DMS 273 (cell line): ENCODE data around the gene SLC45A3.

Source experiments
- DNase-seq: peaks from one replicate; lab custom pipeline; 2025; ENCODE audit not compliant: unreplicated experiment; lab: John Stamatoyannopoulos, UW

Gene SLC45A3

DNA sequence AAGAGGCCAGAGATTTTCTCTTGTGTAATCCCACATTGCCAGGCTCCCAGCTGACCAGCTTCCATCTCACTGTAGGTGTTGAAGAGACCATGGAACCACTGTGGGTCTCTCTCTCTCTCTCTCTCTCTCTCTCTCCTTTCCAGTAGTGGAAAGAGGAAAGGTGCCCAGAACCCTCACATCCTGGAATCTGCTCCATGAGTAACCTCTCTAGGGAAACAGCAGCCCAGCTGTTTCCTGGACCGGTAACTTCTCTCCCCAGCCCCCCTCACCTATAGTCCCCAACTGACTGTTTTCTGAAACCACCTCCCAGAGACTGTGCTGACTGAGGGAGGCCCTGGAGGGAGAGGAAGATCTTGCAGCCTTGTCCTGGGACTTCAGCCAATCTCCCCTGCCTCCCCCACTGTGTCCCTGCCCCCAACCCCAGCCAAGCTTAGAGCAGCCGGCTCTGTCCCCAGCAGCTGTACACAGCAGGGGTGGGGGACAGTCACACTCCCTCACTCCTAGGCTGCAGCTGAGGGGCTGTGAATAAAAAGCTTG lies 20.6 kb upstream of the SLC45A3 start:
- peak; percentile 48 for DNase-seq

DNA sequence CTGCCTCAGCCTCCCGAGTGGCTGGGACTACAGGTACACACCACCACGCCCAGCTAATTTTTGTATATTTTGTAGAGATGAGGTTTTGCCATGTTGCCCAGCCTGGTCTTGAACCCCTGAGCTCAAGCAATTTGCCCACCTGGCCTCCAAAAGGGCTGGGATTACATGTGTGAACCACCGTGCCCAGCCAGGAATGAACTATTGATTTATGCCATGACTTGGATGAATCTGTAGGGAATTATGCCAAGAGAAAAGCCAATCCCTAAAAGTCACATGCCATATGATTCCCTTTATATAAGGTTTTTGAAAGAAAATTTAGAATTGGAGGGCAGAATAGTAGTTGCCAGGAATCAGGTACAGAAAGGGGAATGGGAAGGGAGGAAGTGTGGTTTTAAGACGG lies 19.1 kb upstream of the SLC45A3 start:
- DNase-seq = no peak

DNA sequence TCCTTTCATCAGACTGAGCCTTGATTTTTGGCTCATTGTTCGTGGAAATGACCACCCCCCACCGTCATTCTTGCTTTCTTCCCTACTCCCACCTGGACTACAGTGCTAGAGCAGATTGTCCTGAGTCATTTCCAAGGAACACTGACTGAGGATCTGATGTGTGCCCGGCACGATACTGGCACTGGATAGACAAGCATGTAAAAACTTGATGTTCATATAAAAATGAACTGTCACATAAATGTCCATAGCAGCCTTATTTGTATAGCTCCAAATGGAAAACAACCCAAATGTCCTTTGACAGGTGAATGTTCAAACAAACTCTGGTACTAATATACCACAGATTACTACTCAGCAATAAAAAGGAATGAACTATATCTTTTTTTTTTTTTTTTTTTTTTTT lies 18.6 kb upstream of the SLC45A3 start:
- DNase-seq = no peak

DNA sequence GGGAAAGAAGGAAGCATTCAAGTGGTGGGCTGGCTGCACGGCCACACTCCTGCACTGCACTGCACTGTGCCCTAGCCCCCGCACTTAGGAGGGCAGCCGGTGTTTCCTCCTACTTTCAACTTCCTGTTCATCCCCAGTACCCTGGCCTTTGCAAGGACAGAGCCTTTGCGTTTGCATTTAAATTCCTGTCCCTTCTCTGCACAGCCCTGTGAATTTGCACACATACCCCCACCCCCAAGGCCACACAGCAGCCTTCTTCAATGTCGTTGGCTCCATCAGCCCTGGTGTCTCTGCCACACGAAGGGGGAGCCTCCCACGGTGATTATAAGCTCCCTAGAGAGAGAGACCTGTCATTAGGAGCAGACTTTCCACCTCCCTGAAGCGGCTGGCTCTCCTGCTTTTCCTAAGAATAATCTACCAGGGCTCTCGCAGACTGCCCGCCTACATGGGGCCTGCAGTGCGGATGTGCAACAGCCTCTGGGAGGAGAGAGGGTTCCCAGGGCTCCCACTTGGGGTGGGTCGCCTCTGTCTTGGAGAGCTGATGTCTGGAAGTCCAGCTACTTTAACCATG lies 13.2 kb upstream of the SLC45A3 start:
- DNase-seq = no peak

DNA sequence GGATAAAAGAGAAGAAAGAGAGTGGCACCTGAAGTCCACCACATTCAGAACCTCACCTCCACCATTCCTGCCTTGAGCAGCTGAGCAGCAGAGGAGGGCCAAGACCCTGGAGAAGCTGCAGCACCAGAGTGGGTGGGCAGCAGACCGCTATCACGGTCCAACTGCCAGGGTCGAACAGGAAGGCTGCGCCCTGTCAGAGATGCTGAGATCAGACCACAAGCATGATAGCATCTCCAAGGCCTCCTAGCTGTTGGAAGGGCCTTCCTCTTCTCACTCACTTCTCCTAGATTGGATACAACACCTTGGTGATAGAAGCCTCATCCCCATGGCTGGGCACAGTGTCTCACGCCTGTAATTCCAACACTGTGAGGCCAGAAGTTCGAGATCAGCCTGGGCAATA lies 12.1 kb upstream of the SLC45A3 start:
- no peak for DNase-seq

DNA sequence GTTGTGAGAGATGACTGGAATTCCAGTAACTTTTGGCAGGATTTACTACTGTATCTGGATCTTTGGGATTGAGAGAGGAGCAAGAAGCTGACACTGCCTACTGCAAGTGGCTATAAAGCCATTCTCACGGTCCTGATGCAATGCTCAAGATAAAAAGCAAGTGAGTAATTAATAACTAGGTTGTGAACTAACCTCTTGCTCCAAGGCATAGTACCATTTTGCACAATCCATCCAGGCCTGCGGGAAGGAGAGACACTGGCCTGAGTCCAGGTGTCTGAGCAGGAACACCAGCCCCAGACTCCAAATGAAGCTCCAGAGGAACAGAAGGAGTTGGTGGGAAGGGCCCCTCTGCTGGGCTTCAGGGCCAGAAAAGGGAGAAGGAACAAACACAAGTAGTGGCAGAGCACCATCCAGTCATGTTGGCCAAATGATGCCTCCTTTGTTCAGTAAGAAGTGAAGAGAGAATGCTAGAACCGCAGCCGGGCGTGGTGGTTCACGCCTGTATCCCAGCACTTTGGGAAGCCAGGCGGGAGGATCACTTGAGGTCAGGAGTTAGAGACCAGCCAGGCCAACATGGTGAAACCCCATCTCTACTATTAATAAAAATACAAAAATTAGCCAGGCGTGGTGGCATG lies 9.9 kb upstream of the SLC45A3 start:
- DNase-seq = no peak

DNA sequence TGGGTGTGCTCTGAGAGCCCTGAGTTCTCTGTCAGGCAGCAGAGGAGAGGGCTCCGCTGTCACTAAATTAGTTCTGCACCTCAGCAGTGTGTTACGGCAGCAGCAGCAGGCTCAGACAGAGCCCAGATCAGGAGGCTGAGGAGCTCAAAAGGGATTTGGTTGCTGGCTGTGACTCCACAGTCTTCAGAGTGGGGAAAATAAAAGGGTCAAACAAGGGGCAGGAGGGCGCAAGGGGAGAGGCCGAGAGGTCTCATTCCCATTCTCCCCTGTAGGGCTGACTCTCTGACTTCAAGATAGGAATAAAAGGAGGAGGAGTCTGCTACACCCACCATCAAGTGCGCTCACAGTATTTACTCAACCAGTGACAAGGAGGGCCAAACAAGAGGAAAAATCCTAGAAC lies 9.2 kb upstream of the SLC45A3 start:
- DNase-seq = no peak

DNA sequence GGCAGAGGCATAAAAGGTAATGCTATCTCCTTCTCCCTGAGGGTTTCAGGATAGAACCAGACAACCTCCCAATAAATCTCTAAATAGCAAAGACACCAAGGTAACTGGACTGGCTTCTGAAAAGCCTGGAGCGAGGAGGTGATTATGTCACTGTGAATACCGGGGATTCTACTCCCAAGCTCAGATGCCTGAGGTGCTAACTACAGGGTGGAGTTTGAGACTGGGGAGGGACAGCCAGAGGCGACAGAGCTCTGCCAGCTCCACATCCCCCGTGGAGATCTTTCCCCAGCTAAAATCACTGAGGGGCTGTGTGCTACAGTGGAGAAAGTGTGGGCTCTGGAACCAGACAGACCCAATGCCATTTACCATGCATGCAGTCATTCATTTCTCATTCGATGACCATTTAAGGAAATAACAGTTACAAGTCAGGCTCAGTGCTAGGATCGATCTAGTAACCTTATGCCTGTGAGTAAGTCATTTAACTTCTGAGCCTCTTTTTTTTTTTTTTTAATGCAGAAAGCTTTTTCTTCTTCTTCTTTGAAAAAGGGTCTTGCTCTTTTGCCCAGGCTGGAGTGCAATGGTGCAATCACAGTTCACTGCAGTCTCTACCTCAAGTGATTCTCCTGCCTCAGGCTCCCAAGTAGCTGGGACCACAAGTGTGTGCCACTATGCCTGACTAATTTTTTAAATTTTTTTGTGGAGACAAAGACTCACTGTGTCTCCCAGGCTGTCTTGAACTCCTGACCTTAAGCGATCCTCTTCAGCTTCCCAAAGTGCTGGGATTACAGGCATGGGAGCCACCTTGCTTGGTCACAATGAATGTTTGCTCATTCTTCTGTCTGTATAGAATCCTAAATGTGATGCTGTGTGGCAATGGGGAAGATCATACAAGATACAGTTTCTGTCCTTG lies 8.1 kb upstream of the SLC45A3 start:
- no peak for DNase-seq

DNA sequence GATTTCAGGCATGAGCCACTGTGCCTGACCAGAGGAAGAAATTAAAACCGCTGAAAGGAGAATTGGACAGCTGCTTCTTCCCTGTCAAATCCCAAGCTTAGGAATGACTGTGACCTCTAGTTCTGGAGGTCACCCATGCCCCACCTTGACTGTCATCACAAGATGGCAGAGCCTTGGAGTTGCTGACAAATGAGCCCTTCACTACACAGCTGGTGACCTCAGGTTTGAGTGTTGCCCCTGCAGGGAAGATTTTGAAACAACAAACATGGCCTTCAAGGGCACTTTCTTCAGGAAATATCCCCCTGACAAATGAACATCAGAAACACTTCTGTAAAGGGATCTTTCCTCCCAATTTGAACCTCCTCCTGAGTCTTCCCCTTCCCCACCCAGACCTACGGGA lies 6.9 kb upstream of the SLC45A3 start:
- DNase-seq = no peak

DNA sequence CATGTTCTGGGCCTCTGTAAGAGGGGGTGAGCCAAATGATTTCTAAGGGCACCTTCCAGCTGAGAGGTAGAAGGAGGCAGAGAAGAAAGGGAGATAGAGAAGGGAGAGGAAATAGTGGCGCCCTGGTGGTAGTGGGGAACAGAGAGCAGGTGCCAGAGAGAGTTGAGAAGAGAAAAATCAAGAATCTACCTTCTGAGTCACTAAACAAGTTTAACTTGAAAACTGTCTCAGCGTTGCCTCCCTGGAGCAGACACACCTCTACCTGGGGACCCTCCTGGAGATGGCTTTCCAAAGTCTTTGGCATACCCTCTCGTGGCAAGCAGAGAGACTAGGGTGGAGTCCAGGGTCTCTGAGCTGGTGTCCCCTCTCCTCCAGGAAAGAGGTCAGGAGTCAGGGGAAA lies 1.1 kb upstream of the SLC45A3 start:
- DNase-seq = no peak

DNA sequence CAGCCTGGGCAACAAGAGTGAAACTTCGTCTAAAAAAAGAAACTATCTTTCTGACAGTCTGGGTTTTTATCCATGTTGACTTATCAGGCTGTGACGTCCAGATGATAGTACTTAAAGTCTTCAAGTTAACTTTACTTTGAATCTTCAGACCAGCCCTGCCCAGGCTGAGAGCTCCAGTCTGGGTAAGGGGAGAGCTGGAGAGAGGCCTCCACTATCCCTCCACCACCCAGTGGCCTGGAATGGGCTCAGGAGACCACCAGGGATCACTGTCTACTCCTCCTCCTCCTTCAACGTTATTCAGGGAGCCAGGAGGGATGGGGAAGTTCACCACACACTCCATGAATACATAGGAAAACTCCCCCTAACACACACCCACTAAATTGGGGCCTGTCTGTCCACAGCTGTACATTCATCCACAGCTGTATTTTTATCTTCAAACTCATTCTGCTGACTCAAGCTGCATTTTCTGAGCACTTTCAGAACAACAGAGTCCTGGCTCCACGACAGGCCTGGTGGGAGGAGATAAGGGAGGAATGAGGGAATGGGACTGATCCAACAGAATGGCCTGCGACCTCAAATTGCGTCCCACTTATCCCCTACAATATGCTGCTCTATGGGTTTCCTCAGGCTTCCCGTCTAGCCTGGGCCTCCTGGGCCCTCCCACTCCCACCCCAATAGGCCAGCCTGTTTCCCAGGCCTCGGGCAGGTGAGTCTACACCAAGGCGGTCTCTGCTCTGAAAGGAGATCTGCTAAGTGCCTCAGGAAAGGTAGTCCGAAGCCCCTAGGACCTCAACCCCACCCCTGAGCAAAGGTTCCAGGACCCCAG lies 1.8 kb downstream of the SLC45A3 start:
- no peak for DNase-seq

DNA sequence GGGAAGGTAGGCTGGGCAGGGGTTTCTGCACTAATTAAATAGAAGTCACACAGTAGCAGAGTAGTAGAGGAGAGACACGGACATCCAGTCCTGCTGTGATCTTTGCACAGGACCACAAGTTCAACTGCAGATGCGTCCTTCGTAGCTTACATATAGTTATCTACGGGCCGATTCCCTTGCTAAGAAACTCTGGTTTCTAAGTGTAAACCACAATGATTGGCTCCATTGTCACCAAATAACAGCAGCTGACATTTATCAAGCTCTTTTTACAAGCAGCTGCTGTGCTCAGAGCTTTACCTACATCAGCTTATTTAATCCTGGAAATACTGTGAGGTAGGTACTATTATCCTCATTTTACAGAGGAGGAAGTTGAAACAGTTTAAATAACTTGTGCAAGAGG lies 3.1 kb downstream of the SLC45A3 start:
- no peak for DNase-seq

DNA sequence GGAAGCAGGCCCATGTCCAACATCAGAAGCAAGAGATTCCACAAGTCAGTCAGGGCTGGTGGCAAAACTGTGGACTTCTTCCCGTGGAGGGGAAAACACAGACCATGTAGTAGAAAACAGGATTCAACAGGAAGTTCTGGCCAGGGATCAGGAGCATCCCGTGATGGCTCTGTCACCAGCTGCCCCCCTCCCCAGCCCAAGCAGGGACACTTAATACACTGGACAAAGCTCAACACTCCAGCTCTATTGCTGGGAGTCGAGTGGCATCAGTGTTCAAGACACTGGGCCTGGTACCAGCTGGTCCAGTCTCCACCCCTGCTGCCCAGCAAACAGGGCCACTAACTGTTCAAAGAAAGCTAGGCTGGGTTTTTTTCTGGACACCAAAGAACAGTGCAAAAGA lies 3.7 kb downstream of the SLC45A3 start:
- DNase-seq = no peak

DNA sequence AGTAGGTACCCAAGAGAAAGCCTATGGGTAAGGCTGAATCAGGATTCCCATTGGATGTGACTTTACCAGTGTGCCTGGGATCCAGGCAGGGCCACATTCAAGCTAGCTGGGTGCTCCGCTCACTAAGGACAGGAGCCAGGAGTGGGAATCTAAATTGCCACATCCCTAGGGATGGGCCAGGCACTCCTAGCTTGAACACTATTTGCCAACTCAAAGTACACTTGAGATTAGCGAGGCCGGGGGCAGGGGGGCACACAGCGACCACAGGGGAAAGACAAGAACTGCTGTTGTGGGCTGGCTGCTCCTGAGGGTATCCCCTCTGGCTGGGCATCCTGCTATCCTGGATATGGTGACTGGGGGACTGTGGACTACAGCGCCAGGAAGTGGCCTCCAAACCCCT lies 4.3 kb downstream of the SLC45A3 start:
- DNase-seq = no peak

DNA sequence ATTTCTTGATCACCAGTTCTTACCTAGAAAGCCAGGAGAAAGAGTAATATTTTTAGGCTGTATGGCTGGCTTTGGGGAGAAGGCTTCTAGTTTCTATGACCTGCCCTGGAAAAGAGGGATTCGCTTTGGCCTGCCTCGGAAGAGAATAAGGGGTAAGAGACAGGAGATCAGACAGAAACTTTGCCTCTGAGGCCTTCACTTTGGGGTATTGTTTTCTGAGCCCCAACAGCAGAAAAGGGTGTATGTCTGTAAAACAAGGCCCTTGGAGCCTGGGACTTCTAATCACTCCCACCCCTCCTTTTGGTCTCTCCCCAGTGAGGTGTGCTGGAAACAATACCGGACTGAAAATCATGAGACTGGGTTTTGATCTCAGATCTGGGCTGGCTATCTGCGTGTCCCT lies 5.1 kb downstream of the SLC45A3 start:
- no peak for DNase-seq

DNA sequence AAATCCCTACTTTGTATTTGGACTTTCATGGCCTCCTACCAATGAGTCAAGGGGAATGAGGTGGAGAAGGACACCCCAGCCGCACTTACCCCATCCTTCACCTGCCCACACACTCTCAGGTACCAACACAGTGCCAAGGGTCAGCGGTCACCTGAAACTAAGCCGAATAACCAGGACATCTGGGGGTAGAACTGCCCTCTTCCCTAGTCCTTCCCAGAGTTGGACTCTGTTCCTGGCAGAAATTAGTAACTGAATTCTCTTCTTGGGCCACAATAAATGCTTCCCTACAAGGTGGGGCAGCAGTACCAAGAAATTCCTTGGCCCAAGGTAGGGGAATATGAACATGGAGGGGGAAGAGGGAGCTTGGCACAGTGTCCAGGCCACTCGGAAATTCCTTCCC lies 7.3 kb downstream of the SLC45A3 start:
- DNase-seq = no peak

DNA sequence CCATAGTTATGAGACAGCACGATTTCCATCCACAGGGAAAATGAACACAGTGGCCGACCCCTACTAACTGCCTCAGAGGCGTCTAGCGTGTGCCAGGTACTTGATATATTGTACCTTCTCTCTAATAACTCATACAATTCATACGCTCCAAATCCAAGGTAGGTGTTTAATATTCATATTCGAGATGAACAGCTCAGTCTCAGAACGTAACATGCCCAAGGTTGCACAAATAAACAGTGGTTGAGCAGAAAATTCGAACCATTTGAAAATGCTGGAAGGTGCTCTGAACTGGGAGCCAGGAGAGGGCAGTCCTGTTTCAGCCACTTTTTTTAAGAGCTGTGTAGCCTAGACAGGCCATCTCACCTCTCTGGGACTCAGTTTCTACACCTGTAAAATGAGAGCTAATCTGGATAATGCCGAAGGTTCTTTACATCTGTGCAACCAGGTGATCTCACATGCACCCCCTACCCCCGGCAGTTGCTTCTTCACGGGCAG lies 7.9 kb downstream of the SLC45A3 start:
- DNase-seq = no peak

DNA sequence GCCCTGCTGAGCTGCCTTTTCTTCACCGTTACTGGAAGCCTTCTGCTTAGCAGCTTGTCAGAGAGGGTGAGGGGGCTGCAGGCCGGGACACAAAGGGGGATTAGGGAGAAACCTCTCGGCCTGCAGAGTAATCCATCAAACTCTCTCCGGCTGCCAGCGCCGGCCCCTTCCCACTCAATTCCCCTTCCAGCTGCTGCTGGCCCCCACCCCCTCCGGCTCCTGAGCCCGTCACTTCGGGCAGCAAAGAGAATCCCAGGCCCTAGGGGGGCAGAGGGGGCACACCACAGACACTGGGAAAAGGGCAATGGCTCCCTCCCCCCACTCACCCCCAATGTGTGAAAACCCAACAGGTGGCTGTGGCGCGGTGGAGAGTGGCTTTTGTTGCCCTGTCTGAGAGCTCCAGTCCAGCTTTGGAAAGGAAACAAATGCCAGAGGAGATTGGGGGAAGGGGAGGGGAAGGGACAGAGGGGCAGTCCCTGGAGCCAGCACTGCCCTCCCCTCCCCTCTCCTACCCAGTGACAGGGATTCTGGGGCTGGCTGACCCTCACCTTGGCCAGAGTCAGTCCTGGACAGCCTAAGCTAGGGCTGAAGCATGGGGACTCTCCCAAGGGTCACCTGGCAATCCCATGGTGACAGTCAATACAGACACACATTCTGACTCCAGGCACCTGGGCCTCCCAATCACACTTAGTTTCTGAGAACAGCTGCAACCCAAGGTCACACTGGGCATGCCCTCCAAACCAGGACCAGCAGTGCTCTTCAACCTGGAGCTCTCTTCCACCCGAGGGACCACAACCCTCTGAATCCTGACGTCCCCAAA lies 9.5 kb downstream of the SLC45A3 start:
- DNase-seq = no peak

DNA sequence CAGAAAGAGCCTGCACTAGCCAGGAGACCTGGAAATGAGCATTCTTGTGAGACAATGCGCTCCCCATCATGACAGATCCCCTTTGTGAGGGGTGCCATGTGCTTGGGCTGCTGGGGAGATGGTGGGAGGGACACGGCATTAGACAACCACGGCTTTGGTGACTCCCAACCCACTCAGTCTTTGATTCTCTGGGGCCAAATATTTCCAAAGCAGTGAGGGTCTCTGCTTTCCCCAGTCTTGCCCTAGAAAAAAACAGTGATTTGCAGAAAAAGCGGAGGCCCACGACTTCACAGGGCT lies 10.2 kb downstream of the SLC45A3 start:
- no peak for DNase-seq
